Endothelial cell of umbilical vein (primary cell): ENCODE data around the gene MLIP. TPM values are rescaled to one million over a fixed set of nuclear protein-coding genes. Genes with fewer than 3 reads are reported as not detected.

ENCODE experiments used
- BruUV-seq: library from RNA; stranded (reverse); fragments of 400-500 nt; replicated peaks from 2 replicates; lab custom pipeline; 2021; lab: Mats Ljungman, UMichigan
- CTCF ChIA-PET: fragments of 300-600, 350-600 bp; sonication (Branson Sonifier 250); formaldehyde crosslinking; loops from one replicate; lab custom pipeline; 2021; ENCODE audit warnings: antibody characterized with exemption, inconsistent platforms; lab: Charles Lee
- POLR2A ChIA-PET: fragments of 300-600, 350-600 bp; sonication (Branson Sonifier 250); formaldehyde crosslinking; loops from one replicate; lab custom pipeline; 2021; ENCODE audit warnings: antibody characterized with exemption, inconsistent platforms; lab: Charles Lee
- DNase-seq: peaks from one replicate; pipeline ENCODE4 v3.0.0-alpha.2; 2011; ENCODE audit warnings: low read depth, low spot score
- FAIRE-seq: peaks from 2 replicates; lab custom pipeline; 2011; peaks lifted over from hg19 to GRCh38; lab: Jason Lieb, UNC
- H2AFZ ChIP-seq: 2 replicates; pipeline ENCODE4 v1.6.0; 2012; ENCODE audit warnings: low read depth, low read length, control low read depth, inconsistent platforms
- H3K27ac ChIP-seq: 2 replicates; pipeline ENCODE4 v1.5.1; 2011; ENCODE audit warnings: low read depth, mild to moderate bottlenecking, control low read depth, low read length, moderate library complexity; ENCODE audit not compliant: insufficient read depth
- H3K27me3 ChIP-seq, 2 experiments: 2 replicates each; pipeline versions ENCODE4 v1.6.0 to v1.6.1; 2011; ENCODE audit warnings: low read length in 2 of 2, mixed read lengths in 1 of 2; ENCODE audit not compliant: control insufficient read depth in 2 of 2, insufficient read depth in 2 of 2
- H3K36me3 ChIP-seq, 2 experiments: 2 replicates in 1 of 2; 3 replicates in 1 of 2; pipeline ENCODE4 v1.5.1; 2011; ENCODE audit warnings: low read length in 2 of 2, mild to moderate bottlenecking in 1 of 2, moderate library complexity in 1 of 2; ENCODE audit not compliant: control insufficient read depth in 2 of 2, insufficient read depth in 2 of 2; ENCODE audit errors: extremely low read depth in 1 of 2
- H3K4me1 ChIP-seq: 3 replicates; pipeline ENCODE4 v1.5.1; 2011; ENCODE audit warnings: mild to moderate bottlenecking, low read length; ENCODE audit not compliant: control insufficient read depth, insufficient read depth; ENCODE audit errors: extremely low read depth
- H3K4me2 ChIP-seq: 2 replicates; pipeline ENCODE4 v1.6.1; 2011; ENCODE audit warnings: low read length, control low read depth, mixed read lengths; ENCODE audit not compliant: insufficient read depth
- H3K4me3 ChIP-seq, 3 experiments: fragments of 200-600 bp in 1 of 3; sonication (generic), shearing (Covaris generic) in 1 of 3; replicated peaks in 1 of 3; 2 replicates each; pipeline ENCODE4 v1.5.1; 2011 to 2016; ENCODE audit warnings: control low read depth in 3 of 3, low read length in 3 of 3, mild to moderate bottlenecking in 2 of 3, inconsistent platforms in 1 of 3, low read depth in 1 of 3, moderate library complexity in 1 of 3; ENCODE audit not compliant: insufficient read depth in 1 of 3
- H3K79me2 ChIP-seq: 2 replicates; pipeline ENCODE4 v1.6.0; 2012; ENCODE audit warnings: low read length, inconsistent platforms; ENCODE audit not compliant: control insufficient read depth, insufficient read depth
- H3K9ac ChIP-seq: replicated peaks from 2 replicates; pipeline ENCODE3; 2011; ENCODE audit warnings: low read length, control low read depth; ENCODE audit not compliant: insufficient read depth; ENCODE audit errors: extremely low read depth
- H3K9me1 ChIP-seq: replicated peaks from 3 replicates; pipeline ENCODE4 v1.6.0; 2011; ENCODE audit warnings: mild to moderate bottlenecking, low read length; ENCODE audit not compliant: control insufficient read depth, insufficient read depth; ENCODE audit errors: extremely low read depth
- H3K9me3 ChIP-seq: replicated peaks from 2 replicates; pipeline ENCODE4 v1.5.1; 2012; ENCODE audit warnings: low read length, inconsistent platforms; ENCODE audit not compliant: control insufficient read depth, insufficient read depth
- H4K20me1 ChIP-seq: replicated peaks from 2 replicates; pipeline ENCODE3; 2011; ENCODE audit warnings: mild to moderate bottlenecking, low read length; ENCODE audit not compliant: control insufficient read depth, insufficient read depth; ENCODE audit errors: extremely low read depth
- EZH2 ChIP-seq: IDR thresholded peaks from 2 replicates; pipeline ENCODE4 v1.6.1; 2012; ENCODE audit warnings: borderline replicate concordance, low read depth, mild to moderate bottlenecking, moderate library complexity, low read length, inconsistent platforms; ENCODE audit not compliant: severe bottlenecking
- FOS ChIP-seq: IDR thresholded peaks from 2 replicates; pipeline ENCODE4 v1.6.1; 2011; ENCODE audit warnings: mild to moderate bottlenecking, low read length, moderate library complexity, borderline replicate concordance; ENCODE audit not compliant: insufficient read depth
- GATA2 ChIP-seq: IDR thresholded peaks from 2 replicates; pipeline ENCODE4 v1.7.0; 2011; ENCODE audit warnings: low read depth, mild to moderate bottlenecking, moderate library complexity, mixed read lengths, low read length; ENCODE audit not compliant: insufficient read length, insufficient read depth
- JUN ChIP-seq: IDR thresholded peaks from 2 replicates; pipeline ENCODE4 v1.6.1; 2011; ENCODE audit warnings: borderline replicate concordance, low read depth; ENCODE audit not compliant: insufficient read length, insufficient read depth
- MYC ChIP-seq: IDR thresholded peaks from one replicate; pipeline ENCODE4 v1.6.1; 2011; ENCODE audit warnings: mild to moderate bottlenecking, low read depth, low read length
- POLR2A ChIP-seq: IDR thresholded peaks from 2 replicates; pipeline ENCODE4 v1.6.1; 2012; ENCODE audit warnings: low read depth, mild to moderate bottlenecking, control low read depth, low read length
- POLR2AphosphoS5 ChIP-seq: IDR thresholded peaks from 2 replicates; pipeline ENCODE4 v1.6.1; 2012; ENCODE audit warnings: low read depth, mild to moderate bottlenecking, control low read depth, low read length, moderate library complexity; ENCODE audit not compliant: insufficient read depth
- dilution Hi-C: fragments of 300-500 bp; cut with MboI; formaldehyde crosslinking; loops from one replicate; pipeline ENCODE4 v1.15.0; 2019; ENCODE audit warnings: low sequenced_read_pairs; ENCODE audit not compliant: extremely low pct_ligation_motif_present
- intact Hi-C: fragments of 100-400 bp; cut with micrococcal nuclease; formaldehyde crosslinking; loops from one replicate; pipeline ENCODE4 v1.10.0; 2022
- polyA plus RNA-seq, 4 experiments: library from polyadenylated mRNA; depleted of rRNA in 3 of 4; stranded (reverse) in 3 of 4; unstranded in 1 of 4; fragments of >200 nt; gene quantifications; 2 replicates each; pipeline versions ENCODE4 v1.2.1 to v1.2.3, GENCODE V29; 2011 to 2012; ENCODE audit warnings: missing spikeins in 1 of 4
- total RNA-seq: library from RNA; stranded (reverse); gene quantifications from 2 replicates; pipeline ENCODE4 v1.2.3, GENCODE V29; 2021
- TF ChIP-seq, protein P1 (sequence below): IDR thresholded peaks from 2 replicates; pipeline ENCODE4 v1.6.1; 2011; ENCODE audit not compliant: insufficient read depth, insufficient read length
- TF ChIP-seq, protein P2 (sequence below), 2 donors: IDR thresholded peaks; 1 replicate in 1 of 2; 2 replicates in 1 of 2; pipeline ENCODE4 v1.5.1; 2011; ENCODE audit warnings: low read length in 2 of 2, mild to moderate bottlenecking in 2 of 2, moderate library complexity in 2 of 2, control low read depth in 1 of 2, inconsistent platforms in 1 of 2, low read depth in 1 of 2; ENCODE audit not compliant: insufficient read depth in 1 of 2; ENCODE audit errors: extremely low read depth in 1 of 2

The MLIP gene
- total and polyA plus RNA-seq, 2 donors (not counting 3 experiments of a cell fraction or from before 2014, with no cell fraction given): 4.1 to 11.6 TPM

DNA sequence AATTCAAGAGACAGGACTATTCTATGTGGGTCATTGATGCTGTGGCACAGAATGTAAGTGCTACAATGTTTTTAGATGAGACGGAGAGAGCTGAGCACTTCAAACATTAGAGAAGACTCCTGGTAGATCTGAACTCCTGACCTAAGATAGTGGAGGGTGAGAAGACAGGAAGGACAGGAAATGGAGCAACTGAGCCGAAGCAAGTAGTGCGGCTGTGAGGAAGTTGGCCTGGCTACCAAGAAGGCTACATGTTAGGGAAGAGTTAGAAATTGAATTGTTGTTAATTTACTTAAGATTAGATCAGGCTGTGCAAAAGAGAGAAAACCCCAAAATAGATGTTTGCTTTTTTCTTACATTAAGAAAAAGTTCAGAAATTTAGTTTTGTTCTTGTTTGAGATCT is 14.4 kb upstream of the MLIP start:
- dilution Hi-C loops: no loop called here
- Histone ChIP-seq H2AFZ (no peak overlapping the region), H3K79me2 (no peaks in the 10 kb centered on the region), H3K4me3 (no peak overlapping the region), H3K27me3 (no peaks in the 10 kb centered on the region), H4K20me1 (no peaks in the 10 kb centered on the region), H3K27ac (no peak overlapping the region), H3K4me1 (no peaks in the 10 kb centered on the region), H3K4me2 (no peak overlapping the region), H3K9me3 (no peaks in the 10 kb centered on the region), H3K9ac (no peak overlapping the region), H3K9me1 (no peaks in the 10 kb centered on the region), H3K36me3 (no peaks in the 10 kb centered on the region)
- BruUV-seq: no TSS peak
- intact Hi-C loops: no loop called here
- no peak for DNase-seq
- ChIA-PET CTCF (interaction anchor here (1.2 kb wide), 1 partner anchor 9 kb away, joined by 3 read pairs; no protein-coding TSS in a partner anchor), POLR2A (no interaction called here)
- TF ChIP-seq, protein P1, sequence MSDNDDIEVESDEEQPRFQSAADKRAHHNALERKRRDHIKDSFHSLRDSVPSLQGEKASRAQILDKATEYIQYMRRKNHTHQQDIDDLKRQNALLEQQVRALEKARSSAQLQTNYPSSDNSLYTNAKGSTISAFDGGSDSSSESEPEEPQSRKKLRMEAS: no peak
- TF ChIP-seq MYC (no peak), JUN (no peak), POLR2AphosphoS5 (no peak)
- FAIRE-seq: no peak

DNA sequence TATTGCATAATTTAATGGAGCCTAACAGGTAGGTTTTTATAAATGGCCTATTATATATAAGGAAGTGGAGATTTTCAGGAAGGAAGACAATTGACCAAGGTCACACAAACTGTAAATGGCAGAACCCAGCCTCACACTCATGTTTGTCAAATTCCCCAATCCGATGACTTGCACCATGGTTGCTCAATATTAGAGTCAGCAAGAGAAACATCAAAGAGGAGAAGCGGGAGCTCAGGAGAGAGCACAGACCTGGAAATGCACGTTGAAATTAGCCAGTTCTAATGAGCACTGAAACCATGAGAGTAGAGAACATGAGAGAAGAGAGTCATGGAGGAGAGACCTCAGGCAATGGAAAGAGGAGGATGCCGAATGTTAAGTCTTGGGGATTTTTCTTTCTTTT is 13.5 kb upstream of the MLIP start:
- Histone ChIP-seq H3K79me2 (no peaks in the 10 kb centered on the region), H3K4me3 (no peak overlapping the region), H3K9ac (no peak overlapping the region), H3K36me3 (no peaks in the 10 kb centered on the region), H3K4me1 (no peaks in the 10 kb centered on the region), H2AFZ (no peak overlapping the region), H3K27ac (no peak overlapping the region), H3K9me3 (no peaks in the 10 kb centered on the region), H4K20me1 (no peaks in the 10 kb centered on the region), H3K9me1 (no peaks in the 10 kb centered on the region), H3K4me2 (no peak overlapping the region), H3K27me3 (no peaks in the 10 kb centered on the region)
- intact Hi-C loops: no loop called here
- no TSS peak for BruUV-seq
- TF ChIP-seq GATA2 (no peak), MYC (no peak), JUN (no peak), POLR2A (no peak), EZH2 (no peak), FOS (no peak), POLR2AphosphoS5 (no peak)
- TF ChIP-seq, protein P2, sequence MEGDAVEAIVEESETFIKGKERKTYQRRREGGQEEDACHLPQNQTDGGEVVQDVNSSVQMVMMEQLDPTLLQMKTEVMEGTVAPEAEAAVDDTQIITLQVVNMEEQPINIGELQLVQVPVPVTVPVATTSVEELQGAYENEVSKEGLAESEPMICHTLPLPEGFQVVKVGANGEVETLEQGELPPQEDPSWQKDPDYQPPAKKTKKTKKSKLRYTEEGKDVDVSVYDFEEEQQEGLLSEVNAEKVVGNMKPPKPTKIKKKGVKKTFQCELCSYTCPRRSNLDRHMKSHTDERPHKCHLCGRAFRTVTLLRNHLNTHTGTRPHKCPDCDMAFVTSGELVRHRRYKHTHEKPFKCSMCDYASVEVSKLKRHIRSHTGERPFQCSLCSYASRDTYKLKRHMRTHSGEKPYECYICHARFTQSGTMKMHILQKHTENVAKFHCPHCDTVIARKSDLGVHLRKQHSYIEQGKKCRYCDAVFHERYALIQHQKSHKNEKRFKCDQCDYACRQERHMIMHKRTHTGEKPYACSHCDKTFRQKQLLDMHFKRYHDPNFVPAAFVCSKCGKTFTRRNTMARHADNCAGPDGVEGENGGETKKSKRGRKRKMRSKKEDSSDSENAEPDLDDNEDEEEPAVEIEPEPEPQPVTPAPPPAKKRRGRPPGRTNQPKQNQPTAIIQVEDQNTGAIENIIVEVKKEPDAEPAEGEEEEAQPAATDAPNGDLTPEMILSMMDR (IDR thresholded peaks at IDR 0.05; ENCODE audit: extremely low read depth in 1 of 2, insufficient read depth in 1 of 2, low read depth in 1 of 2, low read length in 2 of 2): no peak
- TF ChIP-seq, protein P1: no peak
- ChIA-PET POLR2A (no interaction called here), CTCF (no interaction called here)
- dilution Hi-C loops: no loop called here
- FAIRE-seq: no peak
- no peak for DNase-seq
